Activated CD4-positive, alpha-beta T cell treated with anti-CD3 and anti-CD28 coated beads, Interleukin-10, Interleukin-2, amounts not matched to agents 100 ng/mL and 50 ng/mL, durations not matched to agents 16 hours and 8 hours (primary cell): Measurements from ENCODE around the gene DENND10.
"Not testable (repeated sequence)": the region's sequence is repeated elsewhere in the genome, so short reads cannot be mapped to it uniquely, and the experiment has no call there.

Source experiments
- DNase-seq: peaks from one replicate; pipeline ENCODE4 v3.0.0-alpha.2; 2020

Gene DENND10

GRCh38 chr10:119103903-119104653 lies at the start of gene DENND10:
Gene DENND10 (plus strand): TSS chr10:119104113. CDS start chr10:119104143, 30 bp downstream.
- peak; percentile 85 for DNase-seq

- no peak for DNase-seq
These were observed 48.4 kb upstream of the DENND10 start for GRCh38 chr10:119055472-119055871.

GRCh38 chr10:119058010-119058409 lies 45.9 kb upstream of the DENND10 start:
- DNase-seq = no peak

GRCh38 chr10:119059557-119059956 lies 44.4 kb upstream of the DENND10 start:
- DNase-seq = no peak

GRCh38 chr10:119060107-119060506 lies 43.8 kb upstream of the DENND10 start:
- DNase-seq = no peak

GRCh38 chr10:119061352-119061751 lies 42.6 kb upstream of the DENND10 start:
- DNase-seq = no peak

GRCh38 chr10:119061926-119062325 lies 42.0 kb upstream of the DENND10 start:
- no peak for DNase-seq

GRCh38 chr10:119070395-119071165 lies 33.3 kb upstream of the DENND10 start:
- no peak for DNase-seq

- no peak for DNase-seq
These were observed 30.3 kb upstream of the DENND10 start for GRCh38 chr10:119073584-119073983.

GRCh38 chr10:119078422-119079179 lies 25.3 kb upstream of the DENND10 start:
- no peak for DNase-seq

GRCh38 chr10:119079599-119080520 lies 24.1 kb upstream of the DENND10 start:
- DNase-seq = peak; percentile 81

GRCh38 chr10:119080521-119081259 lies 23.2 kb upstream of the DENND10 start, which contains the start of gene EIF3A:
Gene EIF3A (minus strand): TSS chr10:119080817. CDS start chr10:119080676, 141 bp downstream.
- DNase-seq = peak; percentile 96

GRCh38 chr10:119084896-119085295 lies 19.0 kb upstream of the DENND10 start:
- DNase-seq = no peak

- DNase-seq = no peak
These were observed 16.5 kb upstream of the DENND10 start for GRCh38 chr10:119087271-119087882.

GRCh38 chr10:119090026-119090795 lies 13.7 kb upstream of the DENND10 start:
- peak; percentile 85 for DNase-seq

GRCh38 chr10:119090968-119091367 lies 12.9 kb upstream of the DENND10 start:
- DNase-seq = peak; percentile 79

- DNase-seq = no peak
These were observed 8.3 kb upstream of the DENND10 start for GRCh38 chr10:119095640-119096039.

- DNase-seq = not testable (repeated sequence)
These were observed 7.1 kb upstream of the DENND10 start for GRCh38 chr10:119096641-119097415.

- DNase-seq = no peak
These were observed 5.3 kb upstream of the DENND10 start for GRCh38 chr10:119098576-119098975.
